GM21786 (cell line): ENCODE measurements around the gene ITK.

Experiments used
- ATAC-seq: cut with Tn5 transposase; IDR thresholded peaks from one replicate; pipeline ENCODE4 v1.9.1; 2021; ENCODE audit not compliant: unreplicated experiment

ITK gene

GRCh38 chr5:157278319-157279037 is 97.8 kb downstream of the ITK start:
- no peak for ATAC-seq

- no peak for ATAC-seq
These were observed 99.1 kb downstream of the ITK start for GRCh38 chr5:157279605-157280239.

GRCh38 chr5:157280927-157281326 is 100.3 kb downstream of the ITK start:
- no peak for ATAC-seq

GRCh38 chr5:157282150-157282549 is 101.5 kb downstream of the ITK start:
- no peak for ATAC-seq

- ATAC-seq = peak; percentile 100
These were observed 102.8 kb downstream of the ITK start for GRCh38 chr5:157283434-157283833.

GRCh38 chr5:157284458-157285212 is 104.0 kb downstream of the ITK start:
- no peak for ATAC-seq

GRCh38 chr5:157285310-157286035 is 104.8 kb downstream of the ITK start:
- no peak for ATAC-seq

GRCh38 chr5:157286761-157287211 is 106.1 kb downstream of the ITK start:
- ATAC-seq = no peak

GRCh38 chr5:157288405-157289163 is 107.9 kb downstream of the ITK start:
- ATAC-seq = no peak

- no peak for ATAC-seq
These were observed 108.7 kb downstream of the ITK start for GRCh38 chr5:157289164-157289819.

- ATAC-seq = no peak
These were observed 109.7 kb downstream of the ITK start for GRCh38 chr5:157290156-157290980.

- ATAC-seq = peak; percentile 95
These were observed 110.5 kb downstream of the ITK start for GRCh38 chr5:157290981-157291711.

- ATAC-seq = no peak
These were observed 112.0 kb downstream of the ITK start for GRCh38 chr5:157292599-157292998.

GRCh38 chr5:157294407-157295091 is 113.9 kb downstream of the ITK start:
- no peak for ATAC-seq

- ATAC-seq = no peak
These were observed 114.6 kb downstream of the ITK start for GRCh38 chr5:157295247-157295646.

- ATAC-seq = no peak
These were observed 119.9 kb downstream of the ITK start for GRCh38 chr5:157300564-157300963.

GRCh38 chr5:157301066-157301465 is 120.4 kb downstream of the ITK start:
- no peak for ATAC-seq

- no peak for ATAC-seq
These were observed 122.4 kb downstream of the ITK start for GRCh38 chr5:157303023-157303422.
